Measurements from ENCODE around the gene SST.

SST gene

DNA sequence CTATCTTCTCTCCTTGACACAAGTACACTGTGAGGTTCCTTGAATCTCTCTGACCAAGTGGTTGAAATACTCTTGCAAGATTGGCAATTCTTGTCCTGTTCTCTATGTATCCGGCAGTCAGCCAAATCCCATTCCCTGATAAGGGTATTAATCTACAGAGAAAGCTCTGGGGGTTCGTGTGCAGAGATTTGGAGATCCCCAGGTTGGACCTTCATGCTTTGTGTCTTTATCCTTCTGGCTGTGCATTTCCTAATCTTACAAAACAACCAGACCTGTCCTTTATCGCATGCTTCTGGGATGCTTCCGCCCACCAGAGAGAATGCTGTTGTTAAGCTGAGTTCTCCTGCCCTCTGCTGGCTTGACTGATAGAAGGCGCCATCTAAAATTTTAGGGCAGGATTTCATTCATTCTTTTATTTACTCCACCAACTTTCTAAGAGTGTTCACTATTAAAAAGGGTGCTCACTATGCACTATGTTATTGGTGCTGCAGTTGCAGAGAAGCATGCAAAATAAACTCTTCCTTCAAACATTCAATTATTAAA lies 8.6 kb upstream of the SST start:
- DNase-seq (ENCODE audit: low spot score): no peak
- in situ Hi-C loops (cut with MboI; ENCODE audit: low sequenced_read_pairs, unreplicated experiment): loop anchor here (5.0 kb wide), 1 partner anchor 361 kb away; no protein-coding TSS in a partner anchor
- TF ChIP-seq, protein P1, sequence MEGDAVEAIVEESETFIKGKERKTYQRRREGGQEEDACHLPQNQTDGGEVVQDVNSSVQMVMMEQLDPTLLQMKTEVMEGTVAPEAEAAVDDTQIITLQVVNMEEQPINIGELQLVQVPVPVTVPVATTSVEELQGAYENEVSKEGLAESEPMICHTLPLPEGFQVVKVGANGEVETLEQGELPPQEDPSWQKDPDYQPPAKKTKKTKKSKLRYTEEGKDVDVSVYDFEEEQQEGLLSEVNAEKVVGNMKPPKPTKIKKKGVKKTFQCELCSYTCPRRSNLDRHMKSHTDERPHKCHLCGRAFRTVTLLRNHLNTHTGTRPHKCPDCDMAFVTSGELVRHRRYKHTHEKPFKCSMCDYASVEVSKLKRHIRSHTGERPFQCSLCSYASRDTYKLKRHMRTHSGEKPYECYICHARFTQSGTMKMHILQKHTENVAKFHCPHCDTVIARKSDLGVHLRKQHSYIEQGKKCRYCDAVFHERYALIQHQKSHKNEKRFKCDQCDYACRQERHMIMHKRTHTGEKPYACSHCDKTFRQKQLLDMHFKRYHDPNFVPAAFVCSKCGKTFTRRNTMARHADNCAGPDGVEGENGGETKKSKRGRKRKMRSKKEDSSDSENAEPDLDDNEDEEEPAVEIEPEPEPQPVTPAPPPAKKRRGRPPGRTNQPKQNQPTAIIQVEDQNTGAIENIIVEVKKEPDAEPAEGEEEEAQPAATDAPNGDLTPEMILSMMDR (IDR thresholded peaks at IDR 0.05; ENCODE audit: borderline replicate concordance, control extremely low read depth, extremely low read depth, insufficient read depth, missing control alignments): peak; percentile 30

DNA sequence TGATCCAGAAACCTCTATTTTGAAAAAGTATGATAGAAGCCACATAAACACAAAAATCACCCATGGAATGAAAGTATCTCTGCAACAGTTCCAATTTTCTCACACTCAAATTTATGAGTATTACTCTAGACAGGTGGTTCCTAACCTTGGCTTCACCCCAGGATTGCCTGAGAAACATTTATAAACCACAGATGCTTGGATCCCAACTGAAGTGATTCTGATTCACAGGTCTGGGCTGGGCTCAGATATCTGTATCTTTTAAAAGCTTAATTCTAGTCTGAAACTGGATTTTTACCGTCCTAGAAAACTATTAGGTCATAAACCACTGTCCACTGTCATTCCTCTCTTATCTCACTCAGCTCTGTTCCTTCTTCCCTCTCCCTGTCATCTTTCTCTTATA lies 7.4 kb upstream of the SST start:
- no peak for DNase-seq (ENCODE audit: low spot score)
- TF ChIP-seq, protein P1 (IDR thresholded peaks at IDR 0.05; ENCODE audit: borderline replicate concordance, control extremely low read depth, extremely low read depth, insufficient read depth, missing control alignments): no peak
- in situ Hi-C loops (cut with MboI; ENCODE audit: low sequenced_read_pairs, unreplicated experiment): loop anchor here (5.0 kb wide), 1 partner anchor 360 kb away; no protein-coding TSS in a partner anchor

DNA sequence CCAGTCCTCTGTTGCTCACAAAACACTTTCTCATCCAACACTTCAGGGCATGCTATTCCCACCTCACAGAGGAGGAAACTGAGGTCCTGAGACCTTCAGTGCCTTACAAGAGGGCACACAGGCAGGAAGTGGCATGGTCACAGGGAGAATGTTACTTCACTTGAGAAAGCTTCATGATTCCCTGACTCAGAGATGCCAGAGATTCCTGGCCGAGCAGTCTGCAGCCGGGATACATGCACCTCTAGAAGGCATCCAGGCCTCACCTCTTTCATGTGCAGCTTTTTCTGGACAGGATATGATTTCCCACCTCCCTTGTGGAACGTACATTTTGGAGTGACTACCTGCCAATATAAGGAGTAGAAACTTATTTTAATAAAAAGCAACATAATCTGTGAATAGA lies 2.8 kb upstream of the SST start:
- DNase-seq (ENCODE audit: low spot score): no peak
- TF ChIP-seq, protein P1 (IDR thresholded peaks at IDR 0.05; ENCODE audit: borderline replicate concordance, control extremely low read depth, extremely low read depth, insufficient read depth, missing control alignments): no peak
- in situ Hi-C loops (cut with MboI; ENCODE audit: low sequenced_read_pairs, unreplicated experiment): no loop called here

DNA sequence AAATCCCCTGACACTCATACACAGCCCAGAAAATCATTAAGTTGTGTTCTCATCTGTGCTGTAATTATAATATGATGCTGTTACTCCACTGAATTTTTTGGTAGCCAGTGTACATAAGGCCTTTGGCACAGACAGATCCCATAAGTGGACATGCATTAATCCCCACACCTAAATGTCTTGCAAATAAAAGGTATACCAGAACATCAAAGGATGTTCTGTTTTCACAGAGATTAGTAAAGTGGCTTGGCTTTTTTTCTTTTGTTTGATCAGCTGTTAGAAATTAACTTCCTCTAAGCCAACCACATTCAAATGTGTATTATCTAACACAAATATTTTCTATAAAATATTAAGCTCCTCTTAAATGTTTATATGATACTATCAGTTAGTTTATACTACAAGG lies 2.7 kb downstream of the SST start:
- TF ChIP-seq, protein P1 (IDR thresholded peaks at IDR 0.05; ENCODE audit: borderline replicate concordance, control extremely low read depth, extremely low read depth, insufficient read depth, missing control alignments): no peak
- in situ Hi-C loops (cut with MboI; ENCODE audit: low sequenced_read_pairs, unreplicated experiment): no loop called here
- no peak for DNase-seq (ENCODE audit: low spot score)

DNA sequence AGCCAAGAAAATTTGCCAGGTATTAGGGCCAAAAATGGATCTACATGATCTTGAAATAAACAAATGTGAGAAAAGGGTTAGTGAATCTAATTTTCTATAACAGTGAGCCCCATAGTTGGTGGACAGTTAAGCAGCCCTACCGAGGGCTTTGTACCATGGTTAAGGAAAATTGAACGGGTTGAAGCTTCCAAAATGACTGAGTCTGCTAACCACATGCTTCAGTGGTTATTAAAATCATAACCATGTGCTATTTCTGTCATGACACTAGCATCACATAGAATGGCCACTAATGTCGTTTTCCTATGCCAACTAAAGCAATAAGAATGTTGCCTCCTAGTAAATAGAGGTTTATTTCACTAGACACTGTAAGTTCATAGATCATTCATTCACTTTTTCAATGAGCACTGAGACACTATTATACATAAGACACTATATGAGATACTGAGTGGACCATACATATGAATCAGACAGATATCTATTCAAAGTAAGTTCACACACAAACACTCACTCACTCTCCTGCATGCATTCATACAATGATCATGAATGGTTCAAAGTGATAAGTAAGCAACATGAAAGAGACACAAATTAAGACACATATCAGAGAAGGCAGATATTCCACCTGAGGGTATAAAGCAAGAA lies 4.3 kb downstream of the SST start:
- DNase-seq (ENCODE audit: low spot score): no peak
- in situ Hi-C loops (cut with MboI; ENCODE audit: low sequenced_read_pairs, unreplicated experiment): no loop called here
- TF ChIP-seq, protein P1 (IDR thresholded peaks at IDR 0.05; ENCODE audit: borderline replicate concordance, control extremely low read depth, extremely low read depth, insufficient read depth, missing control alignments): no peak

DNA sequence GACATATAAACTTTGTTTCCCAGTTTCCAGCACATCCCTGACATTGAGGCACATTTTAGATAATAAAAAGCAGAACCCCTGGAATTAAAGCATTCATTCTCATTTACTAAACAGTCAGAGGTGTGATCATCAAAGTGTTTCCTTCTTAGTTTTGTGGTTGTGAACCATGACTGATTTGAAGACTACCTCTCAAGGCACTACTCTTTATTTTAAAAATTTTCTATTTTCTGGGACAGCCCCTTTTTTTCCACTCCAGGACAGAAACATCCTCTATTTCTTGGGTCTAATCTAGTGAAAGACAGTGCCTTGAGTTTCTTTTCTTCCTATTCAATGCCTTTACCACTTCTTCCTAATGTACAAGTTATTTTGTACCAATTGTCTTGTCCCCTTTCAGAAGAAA lies 5.2 kb downstream of the SST start:
- no peak for DNase-seq (ENCODE audit: low spot score)
- TF ChIP-seq, protein P1 (IDR thresholded peaks at IDR 0.05; ENCODE audit: borderline replicate concordance, control extremely low read depth, extremely low read depth, insufficient read depth, missing control alignments): no peak
- in situ Hi-C loops (cut with MboI; ENCODE audit: low sequenced_read_pairs, unreplicated experiment): no loop called here

Measured in GM13976 (cell line).